Activated CD4-positive, CD25-positive, alpha-beta regulatory T cell (primary cell): Measurements from ENCODE around the gene ERFE.

Source experiments
- DNase-seq, 4 experiments: peaks; one replicate each; lab custom pipeline; 2025; lab: John Stamatoyannopoulos, UW

Gene ERFE

GRCh38 chr2:238139196-238140039 lies 19.4 kb upstream of the ERFE start:
- DNase-seq = no peak

- no peak for DNase-seq
Measured at GRCh38 chr2:238140040-238140439, 18.7 kb upstream of the ERFE start.

DNA sequence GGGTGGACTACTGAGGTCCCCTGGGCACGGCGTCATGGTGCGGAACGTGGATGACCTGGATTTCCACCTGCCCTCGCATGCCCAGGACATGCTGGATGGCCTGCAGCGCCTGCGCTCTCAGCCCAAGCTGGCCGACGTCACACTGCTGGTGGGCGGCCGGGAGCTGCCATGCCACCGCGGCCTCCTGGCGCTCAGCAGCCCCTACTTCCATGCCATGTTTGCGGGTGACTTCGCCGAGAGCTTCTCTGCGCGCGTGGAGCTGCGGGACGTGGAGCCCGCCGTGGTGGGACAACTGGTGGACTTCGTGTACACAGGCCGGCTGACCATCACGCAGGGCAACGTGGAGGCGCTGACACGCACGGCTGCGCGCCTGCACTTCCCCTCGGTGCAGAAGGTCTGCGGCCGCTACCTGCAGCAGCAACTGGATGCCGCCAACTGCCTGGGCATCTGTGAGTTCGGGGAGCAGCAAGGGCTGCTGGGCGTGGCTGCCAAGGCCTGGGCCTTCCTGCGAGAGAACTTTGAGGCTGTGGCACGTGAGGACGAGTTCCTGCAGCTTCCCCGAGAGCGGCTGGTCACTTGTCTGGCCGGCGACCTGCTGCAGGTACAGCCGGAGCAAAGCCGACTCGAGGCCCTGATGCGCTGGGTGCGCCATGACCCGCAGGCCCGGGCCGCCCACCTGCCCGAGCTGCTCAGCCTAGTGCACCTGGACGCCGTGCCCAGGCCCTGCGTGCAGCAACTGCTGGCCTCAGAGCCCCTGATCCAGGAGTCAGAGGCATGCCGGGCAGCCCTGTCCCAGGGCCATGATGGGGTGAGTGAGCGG lies 17.8 kb upstream of the ERFE start:
- DNase-seq = no peak

GRCh38 chr2:238141541-238142318 lies 17.0 kb upstream of the ERFE start:
- DNase-seq = no peak

GRCh38 chr2:238142382-238143205 lies 16.2 kb upstream of the ERFE start:
- no peak for DNase-seq

DNA sequence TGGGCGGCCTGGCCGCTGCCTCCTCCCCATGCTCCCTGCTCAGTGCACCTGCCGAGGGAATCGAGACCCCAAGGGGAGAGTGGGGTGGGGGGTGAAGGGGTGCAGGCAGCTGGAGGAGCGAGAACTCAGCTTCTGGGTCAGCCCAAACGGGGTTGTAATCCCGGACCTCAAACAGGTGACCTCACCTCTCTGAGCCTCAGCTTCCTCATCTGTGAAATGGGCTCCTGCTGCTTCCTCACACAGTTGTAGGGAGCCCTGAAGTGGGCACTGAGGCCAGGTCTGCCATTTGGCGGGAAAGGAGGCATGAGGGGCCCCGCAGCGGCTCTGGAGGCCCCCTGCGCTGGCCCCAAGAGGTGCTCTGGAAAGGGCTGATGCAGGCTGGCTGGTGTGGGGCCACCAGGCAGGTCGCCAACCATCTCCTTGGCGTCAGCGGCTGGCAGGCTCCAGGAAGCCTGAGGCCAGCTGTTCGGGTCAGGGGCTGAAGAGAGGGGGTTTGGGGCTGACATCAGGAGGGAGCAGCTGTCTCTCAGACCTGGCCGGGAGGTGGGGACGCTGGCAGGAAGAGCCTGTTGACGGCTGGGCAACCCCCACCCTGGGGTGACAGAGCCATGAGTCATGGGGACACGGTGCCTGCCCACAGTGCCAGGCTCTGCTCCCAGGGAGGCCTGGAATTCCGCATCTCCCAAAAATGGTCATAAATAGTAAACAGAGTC lies 15.4 kb upstream of the ERFE start:
- DNase-seq = no peak

GRCh38 chr2:238144262-238144661 lies 14.5 kb upstream of the ERFE start:
- no peak for DNase-seq

DNA sequence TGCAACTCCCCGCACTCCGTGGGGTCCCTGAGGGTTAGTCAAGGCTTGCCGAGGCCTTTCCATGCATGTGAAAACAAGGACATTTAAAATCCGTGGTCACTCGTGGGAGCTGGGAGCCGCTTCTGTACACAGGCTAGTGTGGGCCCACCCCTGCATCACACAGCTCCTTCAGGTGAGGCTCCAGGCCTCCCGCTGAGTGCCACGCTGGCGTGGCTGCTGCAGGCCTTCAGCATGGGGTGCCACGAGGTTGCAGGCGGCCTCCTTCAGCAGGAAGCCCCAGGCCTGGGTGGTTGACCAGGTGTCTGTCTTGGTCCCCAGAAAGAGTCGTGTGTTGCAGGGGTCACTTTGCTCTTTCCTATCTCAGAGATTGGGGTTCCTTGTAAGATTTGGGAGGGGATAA lies 13.7 kb upstream of the ERFE start:
- no peak for DNase-seq

DNA sequence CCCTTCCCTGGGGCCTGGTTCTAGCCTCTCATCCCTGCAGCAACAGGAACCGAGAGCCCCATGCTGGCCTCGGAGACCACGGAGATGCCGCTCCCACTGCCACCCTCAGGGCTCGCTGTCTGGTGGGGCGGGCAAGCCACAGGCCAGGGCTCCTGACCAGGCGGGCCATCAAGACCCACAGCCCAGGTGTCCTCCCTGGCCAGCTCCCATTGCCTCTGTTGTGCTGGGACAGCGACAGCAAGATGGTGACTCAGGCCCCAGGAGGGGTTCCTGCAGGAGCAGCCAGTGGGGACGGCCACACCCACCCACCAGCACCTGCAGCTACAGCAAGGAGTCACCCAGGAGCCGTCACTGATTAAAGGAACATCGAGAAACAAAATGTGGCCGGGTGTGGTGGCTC lies 12.9 kb upstream of the ERFE start:
- no peak for DNase-seq

GRCh38 chr2:238146884-238147544 lies 11.8 kb upstream of the ERFE start:
- DNase-seq = no peak

GRCh38 chr2:238148981-238149380 lies 9.8 kb upstream of the ERFE start:
- DNase-seq = no peak

- DNase-seq = no peak
Measured at GRCh38 chr2:238149841-238150572, 8.8 kb upstream of the ERFE start.

- no peak for DNase-seq
Measured at GRCh38 chr2:238150686-238151085, 8.1 kb upstream of the ERFE start.

DNA sequence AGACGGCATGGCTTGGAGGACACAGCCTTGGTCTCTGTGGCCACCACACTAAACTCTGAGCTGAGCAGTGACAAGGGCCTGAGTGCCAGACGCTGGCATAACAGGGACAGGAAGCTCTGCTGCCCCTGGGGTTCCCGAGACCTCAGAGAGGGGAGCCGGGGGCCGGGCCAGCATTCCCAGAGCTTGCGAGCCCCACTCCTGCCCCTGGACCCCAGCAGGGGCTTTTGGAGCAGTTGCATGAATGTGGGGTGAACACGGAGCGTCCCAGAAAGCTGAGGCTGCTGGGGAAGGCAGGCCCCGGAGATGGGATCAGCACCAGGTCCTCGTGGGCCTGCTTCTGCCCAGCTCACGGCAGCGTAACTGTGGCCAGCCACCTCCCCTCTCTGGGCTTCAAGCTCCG lies 7.6 kb upstream of the ERFE start:
- DNase-seq = no peak

GRCh38 chr2:238151628-238152235 lies 7.0 kb upstream of the ERFE start:
- no peak for DNase-seq

DNA sequence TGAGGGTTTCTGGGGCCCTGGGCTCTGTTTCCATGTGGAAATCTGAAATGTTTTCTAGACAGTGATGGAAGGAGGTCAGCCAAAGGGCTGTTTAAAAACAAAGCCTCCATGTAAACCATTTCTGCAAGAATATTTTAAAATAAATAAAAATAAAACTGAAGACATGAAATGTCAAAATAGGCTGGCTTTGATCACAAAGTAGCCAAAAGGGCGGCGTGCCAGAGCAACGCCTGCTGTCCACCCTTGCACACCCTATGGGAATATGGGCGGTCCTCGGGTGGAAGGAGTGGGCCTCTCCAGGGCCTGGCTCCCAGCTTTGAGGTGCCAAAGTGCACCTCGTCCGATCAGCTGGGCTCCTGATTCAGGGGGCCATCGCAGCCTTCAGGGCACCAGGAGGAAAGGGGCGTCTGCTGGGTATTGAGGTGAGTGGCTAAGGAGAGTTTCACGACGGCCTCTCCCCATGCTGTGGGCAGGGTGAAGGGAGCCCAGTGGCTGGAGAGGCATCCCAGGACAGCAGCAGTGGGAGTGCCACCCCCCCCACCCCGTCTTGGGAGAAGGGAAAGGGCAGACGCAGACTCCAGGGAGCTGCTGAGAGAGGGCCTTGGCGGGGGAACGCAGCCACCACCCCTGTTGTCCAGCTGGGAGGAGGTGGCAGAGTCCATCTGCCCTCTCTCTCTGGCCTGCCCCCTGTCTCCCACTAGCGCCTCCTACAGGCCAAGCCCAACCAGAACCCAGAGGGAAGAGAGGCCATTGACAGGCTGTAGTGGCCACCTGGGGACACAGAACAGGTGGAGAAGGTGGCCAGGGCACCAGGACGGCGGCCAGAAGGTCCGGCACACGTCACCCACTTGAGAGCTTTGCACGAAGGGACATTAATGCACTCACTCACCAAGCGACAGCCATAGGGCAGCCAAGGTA lies 5.7 kb upstream of the ERFE start:
- DNase-seq = no peak

DNA sequence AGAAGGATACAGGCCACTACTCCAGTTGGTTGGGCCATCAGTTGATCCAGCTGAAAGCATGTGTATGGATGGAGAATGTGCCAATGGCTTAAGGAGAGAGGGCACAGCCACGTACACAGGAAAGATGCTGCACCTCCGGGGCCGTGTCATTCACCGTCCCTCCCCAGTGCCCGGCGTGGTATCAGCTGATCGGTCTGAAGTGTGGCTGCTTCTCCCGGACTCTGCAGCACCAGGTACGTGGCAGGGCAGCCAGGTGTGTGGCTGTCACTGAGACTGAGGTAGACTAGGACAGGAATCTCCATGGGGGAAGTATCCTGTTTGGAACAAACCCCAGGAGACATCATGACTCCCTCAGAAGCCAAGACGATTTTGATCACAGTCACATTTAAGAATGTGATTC lies 4.2 kb upstream of the ERFE start:
- no peak for DNase-seq
